Astrocyte (in vitro differentiated cells and primary cell): Measurements from ENCODE around the gene IL10RB.

ENCODE experiments used
- CTCF ChIP-seq: IDR thresholded peaks from 2 replicates; pipeline ENCODE4 v1.5.1; 2011; ENCODE audit warnings: low read depth, mild to moderate bottlenecking, inconsistent platforms, low read length, moderate library complexity; ENCODE audit not compliant: insufficient read depth
- EZH2 ChIP-seq: IDR thresholded peaks from 2 replicates; pipeline ENCODE4 v1.6.1; 2012; ENCODE audit warnings: mild to moderate bottlenecking, low read length, inconsistent platforms; ENCODE audit not compliant: insufficient read depth

GRCh38 chr21:33290441-33290840 is 24.3 kb downstream of the IL10RB start:
- no peak for TF ChIP-seq CTCF
- no peak for TF ChIP-seq EZH2
